Measurements from ENCODE around the gene OSCP1.

DNA sequence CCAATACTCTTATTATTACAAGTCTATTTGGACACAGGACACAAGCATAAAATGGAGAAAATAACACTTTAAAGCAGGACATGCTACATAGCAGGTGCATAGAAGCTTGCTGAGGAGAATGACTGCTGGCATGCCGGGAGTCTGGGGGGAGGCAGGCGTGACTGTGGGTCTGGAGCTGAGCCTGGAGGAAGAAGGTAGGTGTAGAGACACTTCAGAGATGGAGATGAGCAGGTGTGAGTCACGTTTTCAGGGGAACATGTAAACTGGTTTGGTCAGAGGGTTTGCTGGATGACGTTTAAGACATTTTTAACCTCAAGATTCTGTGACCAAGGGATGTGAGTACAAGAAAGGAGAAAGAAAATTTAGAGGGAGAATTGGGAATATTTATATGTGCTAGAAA, 24.5 kb downstream of the OSCP1 start:
- TF ChIP-seq, protein P1, sequence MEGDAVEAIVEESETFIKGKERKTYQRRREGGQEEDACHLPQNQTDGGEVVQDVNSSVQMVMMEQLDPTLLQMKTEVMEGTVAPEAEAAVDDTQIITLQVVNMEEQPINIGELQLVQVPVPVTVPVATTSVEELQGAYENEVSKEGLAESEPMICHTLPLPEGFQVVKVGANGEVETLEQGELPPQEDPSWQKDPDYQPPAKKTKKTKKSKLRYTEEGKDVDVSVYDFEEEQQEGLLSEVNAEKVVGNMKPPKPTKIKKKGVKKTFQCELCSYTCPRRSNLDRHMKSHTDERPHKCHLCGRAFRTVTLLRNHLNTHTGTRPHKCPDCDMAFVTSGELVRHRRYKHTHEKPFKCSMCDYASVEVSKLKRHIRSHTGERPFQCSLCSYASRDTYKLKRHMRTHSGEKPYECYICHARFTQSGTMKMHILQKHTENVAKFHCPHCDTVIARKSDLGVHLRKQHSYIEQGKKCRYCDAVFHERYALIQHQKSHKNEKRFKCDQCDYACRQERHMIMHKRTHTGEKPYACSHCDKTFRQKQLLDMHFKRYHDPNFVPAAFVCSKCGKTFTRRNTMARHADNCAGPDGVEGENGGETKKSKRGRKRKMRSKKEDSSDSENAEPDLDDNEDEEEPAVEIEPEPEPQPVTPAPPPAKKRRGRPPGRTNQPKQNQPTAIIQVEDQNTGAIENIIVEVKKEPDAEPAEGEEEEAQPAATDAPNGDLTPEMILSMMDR (optimal IDR thresholded peaks at IDR 0.05 in 1 of 3, IDR thresholded peaks at IDR 0.05 in 1 of 3, conservative IDR thresholded peaks at IDR 0.05 in 1 of 3; ENCODE audit: extremely low read depth in 1 of 3, insufficient read depth in 2 of 3, low read length in 3 of 3), result no peak
- no peak for TF ChIP-seq EZH2 (IDR thresholded peaks at IDR 0.05; ENCODE audit: low read length)
